Vagina (tissue), 2 donors: ENCODE measurements around the gene RYK. TPM values are rescaled to one million over a fixed set of nuclear protein-coding genes. Genes with fewer than 3 reads are reported as not detected.

ENCODE experiments used
- DNase-seq, 2 donors: peaks; one replicate each; pipeline ENCODE4 v3.0.0-alpha.2; 2017; ENCODE audit errors: extremely low spot score in 2 of 2
- H3K27ac ChIP-seq: fragments of 200-600 bp; sonication (generic); one replicate; pipeline ENCODE4 v1.5.1; 2019
- H3K27me3 ChIP-seq: fragments of 200-600 bp; sonication (generic); one replicate; pipeline ENCODE4 v1.5.1; 2019
- H3K36me3 ChIP-seq, 2 donors: fragments of 200-600 bp; sonication (generic); one replicate each; pipeline ENCODE4 v1.5.1; 2017 to 2019
- H3K4me1 ChIP-seq: fragments of 200-600 bp; sonication (generic); one replicate; pipeline ENCODE4 v1.5.1; 2019
- H3K4me3 ChIP-seq, 2 donors: fragments of 200-600 bp; sonication (generic); 1 replicate in 1 of 2; 2 replicates in 1 of 2; pipeline ENCODE4 v1.5.1; 2016 to 2019
- H3K9me3 ChIP-seq: fragments of 200-600 bp; sonication (generic); one replicate; pipeline ENCODE4 v1.5.1; 2019
- POLR2A ChIP-seq, 2 donors: fragments of 450-650 bp; IDR thresholded peaks; one replicate each; pipeline ENCODE4 v1.6.1; 2017; ENCODE audit warnings: antibody characterized with exemption in 2 of 2, mild to moderate bottlenecking in 2 of 2, moderate library complexity in 2 of 2
- POLR2AphosphoS5 ChIP-seq, 2 donors: sonication (generic); formaldehyde crosslinking; IDR thresholded peaks; one replicate each; pipeline ENCODE4 v1.9.0; 2017; ENCODE audit warnings: antibody characterized with exemption in 2 of 2, mild to moderate bottlenecking in 2 of 2, low read depth in 1 of 2; ENCODE audit not compliant: insufficient read depth in 1 of 2
- intact Hi-C: fragments of 100-400 bp; cut with DNase I; formaldehyde crosslinking; loops from one replicate; pipeline ENCODE4 v1.15.1; 2023
- total RNA-seq: library from RNA; depleted of rRNA; stranded (reverse); fragments of >200 nt; gene quantifications from one replicate; pipeline ENCODE4 v1.2.3, GENCODE V29; 2016
- TF ChIP-seq, protein P1 (sequence below), 3 experiments: fragments of 450-650 bp in 2 of 3; fragments of 200-600 bp in 1 of 3; sonication (generic) in 1 of 3; IDR thresholded peaks; one replicate each; pipeline ENCODE4 v1.5.1; 2017 to 2019; ENCODE audit warnings: antibody characterized with exemption in 3 of 3, mild to moderate bottlenecking in 2 of 3, moderate library complexity in 2 of 3

RYK gene
- total RNA-seq, 1 donor from 2014 or later = 102 TPM

DNA sequence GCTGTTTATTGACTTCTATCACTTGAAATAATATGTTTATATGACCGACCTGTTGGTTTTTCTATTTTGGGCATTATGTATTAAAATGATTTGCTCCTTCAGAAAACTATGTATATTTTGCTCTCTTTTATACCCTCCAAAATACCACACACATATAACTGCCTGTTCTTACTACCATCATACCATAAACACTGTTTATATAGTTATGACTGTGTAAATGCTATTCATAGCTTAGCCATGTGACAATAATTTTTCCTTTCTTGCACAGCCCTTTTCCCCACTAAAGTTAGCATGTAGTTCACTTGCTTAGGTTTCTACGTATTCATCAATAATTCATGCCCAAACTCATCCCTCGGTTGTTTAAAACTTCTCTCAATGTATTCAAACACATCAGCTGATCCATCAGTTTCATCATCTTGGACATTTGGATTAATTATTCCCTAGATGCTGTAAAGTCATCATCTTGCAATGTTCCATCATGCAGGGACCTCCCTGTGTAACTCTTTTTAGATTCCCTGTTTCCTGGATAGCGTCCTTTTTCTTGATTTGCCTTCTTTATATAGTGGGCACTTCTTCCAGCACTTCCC is 8.2 kb upstream of the RYK start:
- DNase-seq = no peak
- Histone ChIP-seq H3K4me3 (no peak overlapping the region), H3K27me3 (no peaks in the 10 kb centered on the region), H3K36me3 (no peaks in the 10 kb centered on the region), H3K4me1 (no peaks in the 10 kb centered on the region), H3K9me3 (no peaks in the 10 kb centered on the region), H3K27ac (no peak overlapping the region)
- intact Hi-C loops = no loop called here
- TF ChIP-seq, protein P1, sequence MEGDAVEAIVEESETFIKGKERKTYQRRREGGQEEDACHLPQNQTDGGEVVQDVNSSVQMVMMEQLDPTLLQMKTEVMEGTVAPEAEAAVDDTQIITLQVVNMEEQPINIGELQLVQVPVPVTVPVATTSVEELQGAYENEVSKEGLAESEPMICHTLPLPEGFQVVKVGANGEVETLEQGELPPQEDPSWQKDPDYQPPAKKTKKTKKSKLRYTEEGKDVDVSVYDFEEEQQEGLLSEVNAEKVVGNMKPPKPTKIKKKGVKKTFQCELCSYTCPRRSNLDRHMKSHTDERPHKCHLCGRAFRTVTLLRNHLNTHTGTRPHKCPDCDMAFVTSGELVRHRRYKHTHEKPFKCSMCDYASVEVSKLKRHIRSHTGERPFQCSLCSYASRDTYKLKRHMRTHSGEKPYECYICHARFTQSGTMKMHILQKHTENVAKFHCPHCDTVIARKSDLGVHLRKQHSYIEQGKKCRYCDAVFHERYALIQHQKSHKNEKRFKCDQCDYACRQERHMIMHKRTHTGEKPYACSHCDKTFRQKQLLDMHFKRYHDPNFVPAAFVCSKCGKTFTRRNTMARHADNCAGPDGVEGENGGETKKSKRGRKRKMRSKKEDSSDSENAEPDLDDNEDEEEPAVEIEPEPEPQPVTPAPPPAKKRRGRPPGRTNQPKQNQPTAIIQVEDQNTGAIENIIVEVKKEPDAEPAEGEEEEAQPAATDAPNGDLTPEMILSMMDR (IDR thresholded peaks at IDR 0.05) = no peak

GRCh38 chr3:134255404-134255803 is 4.7 kb upstream of the RYK start:
- no peak overlapping the region for H3K27ac ChIP-seq
- H3K9me3 ChIP-seq = no peaks in the 10 kb centered on the region
- no peaks in the 10 kb centered on the region for H3K27me3 ChIP-seq
- H3K36me3 ChIP-seq = no peaks in the 10 kb centered on the region
- no peak overlapping the region for H3K4me3 ChIP-seq
- TF ChIP-seq POLR2AphosphoS5 (IDR thresholded peaks at IDR 0.05; ENCODE audit: insufficient read depth in 1 of 2, low read depth in 1 of 2) (no peak), POLR2A (IDR thresholded peaks at IDR 0.05) (no peak)
- TF ChIP-seq, protein P1 (IDR thresholded peaks at IDR 0.05) = no peak
- DNase-seq = no peak
- H3K4me1 ChIP-seq = peaks cover 15% of the 10 kb centered on the region
- intact Hi-C loops = no loop called here

DNA sequence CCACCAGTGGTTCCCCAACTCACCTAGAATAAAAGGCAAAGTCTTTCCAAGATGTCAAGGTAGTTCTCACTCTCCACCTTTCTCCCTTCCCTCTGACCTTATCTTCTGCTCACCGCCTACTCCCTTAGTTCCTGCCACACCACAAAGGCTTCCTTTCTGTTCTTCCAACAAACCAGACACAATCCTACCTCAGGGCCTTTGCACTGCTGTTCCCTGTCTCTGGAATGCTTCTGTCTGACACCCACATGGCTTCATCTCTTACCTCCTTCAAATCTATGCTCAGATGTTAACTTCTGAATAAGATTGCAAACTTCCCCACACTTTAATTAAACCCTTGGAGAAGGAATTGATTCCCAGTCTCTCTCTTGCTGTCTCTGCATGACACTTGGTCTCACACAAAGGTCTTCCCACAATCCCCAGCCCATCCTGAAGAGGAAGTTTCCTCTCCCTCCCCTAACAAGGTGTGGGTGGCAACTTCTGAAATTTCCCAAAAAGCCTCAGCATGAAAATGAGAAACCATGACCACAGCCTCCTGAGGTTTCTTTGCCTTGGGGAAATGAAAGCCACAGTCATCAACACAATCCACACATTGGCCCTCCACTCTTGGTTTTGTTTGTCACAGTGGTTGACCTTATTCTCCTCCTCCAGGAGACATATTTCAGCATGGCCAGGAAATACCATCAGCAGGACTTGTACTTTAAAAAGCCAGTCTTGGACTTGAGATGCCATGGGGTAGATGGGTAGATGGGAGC is 3.0 kb upstream of the RYK start:
- TF ChIP-seq POLR2AphosphoS5 (IDR thresholded peaks at IDR 0.05; ENCODE audit: insufficient read depth in 1 of 2, low read depth in 1 of 2) = no peak
- TF ChIP-seq, protein P1 (IDR thresholded peaks at IDR 0.05) = no peak
- TF ChIP-seq POLR2A (IDR thresholded peaks at IDR 0.05) = no peak
- DNase-seq = no peak
- no peaks in the 10 kb centered on the region for H3K27me3 ChIP-seq
- H3K4me3 ChIP-seq = no peak overlapping the region
- intact Hi-C loops = loop anchor here (5.0 kb wide), 1 partner anchor 1591 kb away; the partner anchor contains the start of gene UBA5
- H3K4me1 ChIP-seq = peaks cover 25% of the 10 kb centered on the region
- H3K27ac ChIP-seq = no peak overlapping the region
- H3K9me3 ChIP-seq = no peaks in the 10 kb centered on the region
- no peaks in the 10 kb centered on the region for H3K36me3 ChIP-seq

DNA sequence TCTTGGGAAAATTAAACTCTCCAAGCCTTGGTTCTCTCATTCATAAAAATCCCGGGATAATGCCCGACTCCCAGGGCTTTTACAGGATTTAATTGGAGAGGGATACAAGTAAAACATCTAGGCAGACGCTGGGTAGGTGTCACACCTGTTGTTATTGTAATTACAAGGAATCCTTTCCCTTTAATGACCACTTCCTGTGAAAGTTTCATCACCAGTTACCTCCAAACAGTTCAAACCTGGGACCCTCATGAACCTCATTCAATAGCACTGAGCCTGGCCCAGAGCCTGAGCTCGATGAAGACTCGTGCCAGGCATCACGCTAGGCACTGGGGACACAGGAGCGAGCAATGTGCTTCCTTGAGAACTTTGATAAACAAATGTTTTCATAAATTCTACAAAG is 2.1 kb upstream of the RYK start:
- DNase-seq = no peak
- intact Hi-C loops = loop anchor here (5.0 kb wide), 1 partner anchor 1590 kb away; the partner anchor contains the start of gene UBA5
- no peaks in the 10 kb centered on the region for H3K9me3 ChIP-seq
- H3K4me1 ChIP-seq = peaks cover 34% of the 10 kb centered on the region
- TF ChIP-seq, protein P1 (IDR thresholded peaks at IDR 0.05) = no peak
- TF ChIP-seq POLR2A (IDR thresholded peaks at IDR 0.05) = no peak
- no peak for TF ChIP-seq POLR2AphosphoS5 (IDR thresholded peaks at IDR 0.05; ENCODE audit: insufficient read depth in 1 of 2, low read depth in 1 of 2)
- H3K27me3 ChIP-seq = no peaks in the 10 kb centered on the region
- no peak overlapping the region for H3K4me3 ChIP-seq
- H3K27ac ChIP-seq = no peak overlapping the region
- H3K36me3 ChIP-seq = no peaks in the 10 kb centered on the region
